NOMO-1 (cell line): Measurements from ENCODE around the gene IAH1.
"Not testable (repeated sequence)": the region's sequence is repeated elsewhere in the genome, so short reads cannot be mapped to it uniquely, and the experiment has no call there.

Experiments used
- DNase-seq, 2 experiments: peaks; one replicate each; lab custom pipeline; 2025; ENCODE audit not compliant: unreplicated experiment in 2 of 2; lab: John Stamatoyannopoulos, UW

Gene IAH1

DNA sequence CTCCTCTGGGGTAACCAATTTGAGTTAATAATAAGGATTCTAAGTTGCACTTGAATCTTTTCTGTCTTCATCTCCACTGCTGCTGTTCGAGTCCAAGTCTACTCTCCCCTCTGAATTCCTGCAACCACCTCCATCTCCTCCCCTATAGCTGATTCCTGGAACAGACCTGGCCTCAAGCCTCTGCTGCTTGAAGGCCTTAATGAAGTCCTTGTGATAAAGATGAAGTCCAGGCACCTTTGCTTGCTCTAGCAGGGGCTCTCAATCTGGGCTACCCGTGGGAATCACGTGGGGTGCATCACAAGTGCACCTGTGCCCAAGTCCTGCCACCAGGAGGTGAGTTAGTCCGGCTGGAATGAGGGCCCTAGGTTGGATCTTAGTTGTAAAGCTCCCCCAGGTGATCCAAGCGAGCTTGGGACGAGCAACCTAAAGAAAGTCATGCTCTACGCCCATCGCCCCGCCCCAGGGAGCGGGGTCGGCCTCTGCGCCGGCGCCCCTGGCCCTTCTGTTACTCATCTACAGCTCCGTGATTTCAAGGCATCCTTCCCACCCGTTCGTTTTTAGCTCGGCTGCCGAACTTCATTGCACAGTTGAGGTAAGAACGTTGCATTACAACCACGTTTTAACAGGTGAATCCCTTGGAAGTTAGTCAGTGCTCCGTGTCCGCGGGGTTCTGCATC, 905 bp upstream of the IAH1 start:
- DNase-seq, result no peak

DNA sequence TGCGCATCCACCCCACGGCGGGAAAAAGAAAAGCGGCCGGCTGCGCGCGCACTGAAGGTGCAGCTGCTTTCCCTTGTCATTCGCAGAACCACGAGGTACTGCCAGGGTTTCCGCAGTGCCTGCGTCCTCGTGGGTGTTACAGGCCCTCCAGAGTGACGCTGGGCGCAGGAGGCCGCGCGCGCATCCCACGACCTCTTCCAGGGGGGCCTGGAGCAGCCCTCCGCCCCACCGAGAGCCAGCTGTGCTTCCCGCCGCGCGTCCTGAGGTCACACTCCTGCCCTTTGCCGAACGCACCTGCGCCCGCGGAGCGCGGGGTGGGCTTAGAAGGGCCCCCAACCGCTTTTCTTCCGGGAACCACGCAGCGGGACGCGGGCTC, 378 bp upstream of the IAH1 start:
- no peak for DNase-seq

DNA sequence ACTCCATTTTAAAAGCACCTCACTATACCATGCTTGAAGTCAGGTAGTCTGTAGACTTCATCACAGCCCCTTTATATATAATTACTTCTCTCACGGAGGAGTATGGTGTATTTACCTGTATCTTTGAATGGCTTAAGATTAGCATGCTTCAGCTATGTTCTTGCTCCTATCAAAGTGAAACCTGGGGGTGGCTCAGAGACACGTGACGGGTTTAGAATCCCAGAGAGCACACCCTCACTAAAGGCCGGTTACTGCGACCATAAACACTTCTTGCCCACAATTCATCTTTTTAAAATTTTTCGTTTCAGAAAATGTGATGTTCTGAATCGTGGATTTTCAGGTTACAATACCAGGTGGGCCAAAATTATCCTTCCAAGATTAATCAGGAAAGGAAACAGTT, 3.6 kb downstream of the IAH1 start:
- DNase-seq, result no peak

DNA sequence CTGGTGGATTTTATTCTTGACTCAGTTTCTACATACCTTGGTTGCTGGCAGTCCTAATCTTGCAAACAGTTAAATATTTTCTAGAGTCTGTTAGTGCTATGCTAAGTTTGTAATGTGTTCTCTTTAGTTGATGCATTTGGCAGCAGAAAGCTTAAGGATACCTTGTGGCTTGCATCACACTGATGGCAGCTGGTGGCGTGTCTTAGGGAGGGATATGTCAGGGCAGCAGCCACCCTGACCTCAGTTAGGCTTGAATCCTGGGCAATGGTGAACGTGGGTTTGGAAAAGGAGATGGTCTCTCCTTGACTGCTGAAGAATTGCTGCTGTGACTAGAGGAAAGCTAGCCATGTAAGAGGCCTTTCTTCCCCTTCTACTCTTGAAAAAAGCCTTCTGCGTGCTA, 4.2 kb downstream of the IAH1 start:
- DNase-seq, result no peak

- no peak for DNase-seq
Observed at GRCh38 chr2:9480157-9480556, 5.8 kb downstream of the IAH1 start.

GRCh38 chr2:9483107-9483506, 8.8 kb downstream of the IAH1 start:
- DNase-seq, result no peak

DNA sequence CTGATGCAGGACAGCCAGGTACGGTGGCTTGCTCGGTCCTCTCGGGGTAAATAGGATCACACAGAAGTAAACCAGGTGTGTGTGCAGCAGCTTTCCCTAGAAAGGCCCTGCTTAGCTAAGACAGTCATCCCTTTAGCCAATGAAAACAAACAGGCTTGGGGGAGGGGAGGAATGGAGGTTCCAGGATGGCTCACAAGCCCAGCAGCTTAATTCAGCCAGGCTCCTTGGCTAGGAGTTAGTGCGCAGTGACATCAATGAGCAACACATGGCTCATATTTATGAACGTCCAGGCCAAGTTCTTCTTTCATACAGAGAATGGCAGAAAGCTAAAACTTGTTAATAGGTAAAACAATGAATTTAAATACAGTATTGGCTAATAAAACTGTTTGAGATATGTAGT, 10.2 kb downstream of the IAH1 start:
- DNase-seq, result no peak

DNA sequence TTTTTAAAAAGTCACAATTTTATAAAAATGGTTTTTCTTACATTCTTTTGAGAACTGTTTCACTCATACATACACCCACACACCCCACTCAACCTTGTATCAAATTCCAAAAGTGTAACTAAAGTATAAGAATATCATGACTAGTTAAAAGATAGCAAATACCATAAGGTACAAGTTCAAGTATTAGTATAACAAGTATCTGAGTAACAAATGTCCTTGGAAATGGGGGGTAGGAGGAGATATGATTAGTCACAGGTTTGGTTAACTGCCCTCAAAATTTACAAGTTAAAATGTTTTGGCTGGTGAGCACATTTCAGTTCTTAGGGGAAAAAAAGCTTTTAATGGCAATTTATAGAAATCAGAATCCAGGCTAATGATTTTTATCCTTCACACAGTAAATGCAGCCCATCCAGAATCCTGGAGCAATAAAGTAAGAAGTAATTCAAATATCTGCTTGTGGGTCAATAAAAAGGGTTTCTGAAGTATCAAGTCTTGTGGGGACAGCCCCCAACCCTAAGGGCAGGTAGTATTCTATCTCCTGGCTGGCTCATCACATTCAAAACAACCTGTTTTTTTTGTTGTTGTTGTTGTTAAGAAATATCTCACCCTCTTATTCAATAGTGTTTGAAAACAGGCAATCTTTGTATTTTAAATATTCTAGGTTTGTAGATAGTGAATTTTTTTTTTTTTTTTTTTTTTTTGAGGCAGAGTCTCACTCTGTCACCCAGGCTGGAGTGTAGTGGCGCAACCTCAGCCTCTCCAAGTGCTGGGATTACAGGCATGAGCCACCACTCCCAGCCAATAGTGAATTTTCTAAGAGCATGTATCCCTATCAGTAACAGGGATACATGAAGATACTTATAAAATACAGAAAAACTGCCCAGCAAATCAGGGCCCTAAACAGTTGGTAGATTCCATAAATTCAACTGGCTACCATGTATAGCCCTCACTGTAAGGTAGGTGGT, 14.5 kb downstream of the IAH1 start:
- DNase-seq, result no peak

- no peak for DNase-seq
Observed at GRCh38 chr2:9490789-9491188, 16.4 kb downstream of the IAH1 start.

- no peak for DNase-seq
Observed at GRCh38 chr2:9492927-9493326, 18.6 kb downstream of the IAH1 start.

GRCh38 chr2:9493478-9493877, 19.1 kb downstream of the IAH1 start:
- no peak for DNase-seq

- no peak for DNase-seq
Observed at GRCh38 chr2:9494081-9494480, 19.7 kb downstream of the IAH1 start.

- DNase-seq, result no peak
Observed at GRCh38 chr2:9497017-9497416, 22.7 kb downstream of the IAH1 start.

DNA sequence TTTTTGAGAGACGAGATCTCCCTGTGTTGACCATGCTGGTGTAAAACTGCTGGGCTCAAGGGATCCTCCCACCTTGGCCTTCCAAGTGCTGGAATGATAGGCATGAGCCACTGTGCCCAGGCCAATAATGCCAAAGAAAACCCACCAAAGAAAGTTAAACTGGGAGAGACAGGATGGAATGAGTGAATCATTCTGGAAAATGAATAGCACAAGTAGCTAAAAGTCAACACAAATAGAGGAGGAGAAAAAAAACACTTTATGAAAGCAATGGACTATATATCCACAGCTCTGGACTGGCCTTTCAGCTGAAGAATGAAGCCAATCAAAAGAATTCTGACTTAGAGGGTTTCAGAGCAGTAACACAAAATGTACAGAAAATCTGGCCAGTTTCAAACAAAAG, 23.9 kb downstream of the IAH1 start:
- no peak for DNase-seq

GRCh38 chr2:9508931-9509330, 34.6 kb downstream of the IAH1 start:
- DNase-seq, result peak in 1 of 2 experiments; percentile 26

DNA sequence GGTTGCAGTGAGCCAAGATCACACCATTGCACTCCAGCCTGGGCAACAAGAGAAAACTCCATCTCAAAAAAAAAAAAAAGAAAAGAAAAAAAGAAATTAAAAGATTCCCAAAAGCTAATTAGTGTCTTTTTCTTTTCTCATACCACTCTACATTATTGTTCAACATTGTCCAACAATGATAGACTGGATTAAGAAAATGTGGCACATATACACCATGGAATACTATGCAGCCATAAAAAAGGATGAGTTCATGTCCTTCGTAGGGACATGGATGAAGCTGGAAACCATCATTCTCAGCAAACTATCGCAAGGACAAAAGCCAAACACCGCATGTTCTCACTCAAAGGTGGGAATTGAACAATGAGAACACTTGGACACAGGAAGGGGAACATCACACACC, 39.6 kb downstream of the IAH1 start:
- DNase-seq, result not testable (repeated sequence)

- no peak for DNase-seq
Observed at GRCh38 chr2:9517118-9517782, 42.9 kb downstream of the IAH1 start.

DNA sequence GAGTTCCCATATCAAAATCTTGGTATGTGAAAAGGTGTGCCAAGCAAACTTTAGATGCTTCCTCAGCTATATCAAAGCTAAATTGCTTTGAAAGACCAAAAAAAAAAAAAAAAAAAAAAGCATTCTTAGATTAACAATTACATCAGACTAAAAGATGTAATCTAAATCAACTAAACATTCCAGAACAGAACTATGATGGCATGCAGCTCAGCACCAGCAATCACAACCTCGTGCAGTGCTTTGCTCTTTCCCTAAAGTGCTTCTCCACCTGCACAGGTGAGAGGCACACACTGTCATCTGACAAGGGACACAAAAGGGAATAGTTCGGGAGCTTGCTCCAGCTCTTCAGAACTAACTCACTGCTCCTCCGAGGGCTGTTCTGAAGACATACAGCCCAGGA, 43.8 kb downstream of the IAH1 start:
- DNase-seq, result no peak

DNA sequence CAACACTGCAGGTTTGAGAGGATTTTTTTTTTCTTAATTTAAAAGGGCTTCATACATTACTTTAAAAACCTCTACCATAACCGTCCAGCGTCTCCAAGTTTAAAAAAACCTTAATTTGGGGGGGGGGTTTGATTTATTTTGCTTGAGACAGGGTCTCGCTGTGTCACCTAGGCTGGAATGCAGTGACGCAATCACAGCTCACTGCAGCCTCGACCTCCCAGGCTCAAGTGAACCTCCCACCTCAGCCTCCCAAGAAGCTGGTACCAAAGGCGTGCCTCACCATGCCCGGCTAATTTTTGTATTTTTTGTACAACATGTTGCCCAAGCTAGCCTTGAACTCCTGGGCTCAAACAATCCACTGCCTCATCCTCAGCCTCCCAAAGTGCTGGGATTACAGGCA, 44.4 kb downstream of the IAH1 start:
- DNase-seq, result no peak

DNA sequence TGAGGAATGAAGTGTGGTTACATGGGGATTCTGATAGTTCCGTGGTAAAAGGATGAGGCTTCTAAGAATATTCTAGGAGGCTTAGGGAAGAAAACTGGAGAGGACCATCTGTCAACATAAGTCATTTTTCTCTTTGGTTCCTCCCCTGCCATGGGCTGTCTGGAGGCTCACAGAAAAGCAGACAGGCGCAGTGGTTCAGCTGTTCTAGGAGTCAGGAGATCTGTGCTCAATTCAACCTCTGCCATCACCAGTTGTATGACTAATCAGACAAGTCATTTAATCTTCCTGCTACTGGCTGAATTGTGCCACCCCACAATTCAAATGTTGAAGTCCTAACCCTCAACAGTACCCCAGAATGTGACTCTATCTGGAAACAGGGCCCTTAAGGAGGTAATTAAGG, 44.9 kb downstream of the IAH1 start:
- DNase-seq, result no peak

GRCh38 chr2:9524291-9524690, 49.9 kb downstream of the IAH1 start:
- DNase-seq, result no peak

- DNase-seq, result no peak
Observed at GRCh38 chr2:9525266-9525665, 50.9 kb downstream of the IAH1 start.
